ENCODE measurements around the gene RTL1. TPM values are rescaled to one million over a fixed set of nuclear protein-coding genes. Genes with fewer than 3 reads are reported as not detected.
A peak's percentile ranks its signal among the peaks of the same experiment; 100 is the strongest.

Gene RTL1
- total RNA-seq, 1 experiment from 2014 or later, result not detected

GRCh38 chr14:100842799-100843198, 60.7 kb downstream of the RTL1 start:
- no peak overlapping the region for H2AFZ ChIP-seq (ENCODE audit: low read length)
- BruUV-seq (replicated peaks), result no TSS peak
- ATAC-seq, result peak; percentile 40; the same call in 1 of the 2 replicates
- DNase-seq, result no peak
- H3K4me3 ChIP-seq (ENCODE audit: low read length), result no peak overlapping the region
- H3K9me2 ChIP-seq (replicated peaks; ENCODE audit: low read length), result no peaks in the 10 kb centered on the region
- no peaks in the 10 kb centered on the region for H3K79me2 ChIP-seq (ENCODE audit: low read length)
- no peak overlapping the region for H3K9ac ChIP-seq (ENCODE audit: low read length)
- no peaks in the 10 kb centered on the region for H3K4me1 ChIP-seq (ENCODE audit: insufficient read depth, low read length)
- intact Hi-C loops (cut with micrococcal nuclease), result no loop called here
- no peaks in the 10 kb centered on the region for H3K27me3 ChIP-seq (ENCODE audit: low read length)
- no peak overlapping the region for H3K27ac ChIP-seq (ENCODE audit: low read length)
- no peaks in the 10 kb centered on the region for H3F3A ChIP-seq (ENCODE audit: low read length, unreplicated experiment)
- ChIA-PET POLR2A (ENCODE audit: unreplicated experiment) (no interaction called here), CTCF (no interaction called here)
- no peaks in the 10 kb centered on the region for H3K36me3 ChIP-seq (ENCODE audit: low read depth, low read length)
- TF ChIP-seq EZH2 (IDR thresholded peaks at IDR 0.05; ENCODE audit: low read length, unreplicated experiment) (no peak), EZH2phosphoT487 (IDR thresholded peaks at IDR 0.05; ENCODE audit: borderline replicate concordance, low read length) (no peak), CTCF (conservative IDR thresholded peaks at IDR 0.05; ENCODE audit: low read depth, low read length) (no peak)
- no peaks in the 10 kb centered on the region for H4K20me1 ChIP-seq (ENCODE audit: low read length)
- no peaks in the 10 kb centered on the region for H3K9me3 ChIP-seq (ENCODE audit: low read length)
- no peak overlapping the region for H3K4me2 ChIP-seq (ENCODE audit: low read length)

- DNase-seq (no peak), ATAC-seq (no peak)
- Histone ChIP-seq H3K4me3 (ENCODE audit: low read length) (no peak overlapping the region), H3K9me2 (replicated peaks; ENCODE audit: low read length) (no peaks in the 10 kb centered on the region), H4K20me1 (ENCODE audit: low read length) (no peaks in the 10 kb centered on the region), H3K27me3 (ENCODE audit: low read length) (peaks cover 2% of the 10 kb centered on the region; the same call in 1 of the 2 replicates), H2AFZ (ENCODE audit: low read length) (no peak overlapping the region), H3K4me2 (ENCODE audit: low read length) (no peak overlapping the region), H3K36me3 (ENCODE audit: low read depth, low read length) (no peaks in the 10 kb centered on the region), H3F3A (ENCODE audit: low read length, unreplicated experiment) (no peaks in the 10 kb centered on the region), H3K79me2 (ENCODE audit: low read length) (no peaks in the 10 kb centered on the region), H3K9me3 (ENCODE audit: low read length) (no peaks in the 10 kb centered on the region), H3K9ac (ENCODE audit: low read length) (no peak overlapping the region), H3K27ac (ENCODE audit: low read length) (no peak overlapping the region), H3K4me1 (ENCODE audit: insufficient read depth, low read length) (no peaks in the 10 kb centered on the region)
- intact Hi-C loops (cut with micrococcal nuclease), result no loop called here
- ChIA-PET CTCF (no interaction called here), POLR2A (ENCODE audit: unreplicated experiment) (no interaction called here)
- BruUV-seq (replicated peaks), result no TSS peak
- TF ChIP-seq EZH2 (IDR thresholded peaks at IDR 0.05; ENCODE audit: low read length, unreplicated experiment), result no peak
- TF ChIP-seq EZH2phosphoT487 (IDR thresholded peaks at IDR 0.05; ENCODE audit: borderline replicate concordance, low read length), result no peak
- no peak for TF ChIP-seq CTCF (conservative IDR thresholded peaks at IDR 0.05; ENCODE audit: low read depth, low read length)
Measured at GRCh38 chr14:100841761-100842403, 61.6 kb downstream of the RTL1 start.

- ATAC-seq, result no peak
- H3K79me2 ChIP-seq (ENCODE audit: low read length), result no peaks in the 10 kb centered on the region
- ChIA-PET POLR2A (ENCODE audit: unreplicated experiment) (no interaction called here), CTCF (no interaction called here)
- no peaks in the 10 kb centered on the region for H3K36me3 ChIP-seq (ENCODE audit: low read depth, low read length)
- H3K27me3 ChIP-seq (ENCODE audit: low read length), result peaks cover 6% of the 10 kb centered on the region; the same call in 1 of the 2 replicates
- intact Hi-C loops (cut with micrococcal nuclease), result no loop called here
- no peaks in the 10 kb centered on the region for H3F3A ChIP-seq (ENCODE audit: low read length, unreplicated experiment)
- H3K9me2 ChIP-seq (replicated peaks; ENCODE audit: low read length), result no peaks in the 10 kb centered on the region
- H3K4me3 ChIP-seq (ENCODE audit: low read length), result no peak overlapping the region
- no peak overlapping the region for H3K9ac ChIP-seq (ENCODE audit: low read length)
- no peak for TF ChIP-seq CTCF (conservative IDR thresholded peaks at IDR 0.05; ENCODE audit: low read depth, low read length)
- TF ChIP-seq EZH2 (IDR thresholded peaks at IDR 0.05; ENCODE audit: low read length, unreplicated experiment), result no peak
- no peak for TF ChIP-seq EZH2phosphoT487 (IDR thresholded peaks at IDR 0.05; ENCODE audit: borderline replicate concordance, low read length)
- no peak overlapping the region for H3K27ac ChIP-seq (ENCODE audit: low read length)
- H2AFZ ChIP-seq (ENCODE audit: low read length), result no peak overlapping the region
- no peak overlapping the region for H3K4me2 ChIP-seq (ENCODE audit: low read length)
- no peaks in the 10 kb centered on the region for H3K4me1 ChIP-seq (ENCODE audit: insufficient read depth, low read length)
- no peaks in the 10 kb centered on the region for H3K9me3 ChIP-seq (ENCODE audit: low read length)
- no peak for DNase-seq
- no peaks in the 10 kb centered on the region for H4K20me1 ChIP-seq (ENCODE audit: low read length)
- no TSS peak for BruUV-seq (replicated peaks)
Measured at GRCh38 chr14:100841066-100841760, 62.3 kb downstream of the RTL1 start.

Measured in PC-3 (cell line).